ENCODE data around the gene VAC14.

- no peak for TF ChIP-seq CTCF (IDR thresholded peaks at IDR 0.05)
- TF ChIP-seq POLR2A (IDR thresholded peaks at IDR 0.05): no peak
Observed at GRCh38 chr16:70734522-70735095, 66.3 kb downstream of the VAC14 start.
